ENCODE results near the gene TEPSIN. TPM values are rescaled to one million over a fixed set of nuclear protein-coding genes. Genes with fewer than 3 reads are reported as not detected.

Gene TEPSIN
- polyA plus RNA-seq, 1 donor from 2014 or later: 50.0 TPM

GRCh38 chr17:81194225-81194760 lies 44.6 kb downstream of the TEPSIN start:
- H3K9me3 ChIP-seq (ENCODE audit: low read length): no peaks in the 10 kb centered on the region
- H2AFZ ChIP-seq (ENCODE audit: low read depth, low read length): no peak overlapping the region
- H3K36me3 ChIP-seq (ENCODE audit: insufficient read depth, low read length): no peaks in the 10 kb centered on the region
- no peak overlapping the region for H3K4me2 ChIP-seq (ENCODE audit: low read length)
- no peak overlapping the region for H3K9ac ChIP-seq (ENCODE audit: low read length)
- no peaks in the 10 kb centered on the region for H3K79me2 ChIP-seq (replicated peaks; ENCODE audit: insufficient read depth, low read length)
- no peak for TF ChIP-seq POLR2AphosphoS5 (IDR thresholded peaks at IDR 0.05)
- no peak for TF ChIP-seq EP300 (conservative IDR thresholded peaks at IDR 0.05; ENCODE audit: poor library complexity, severe bottlenecking)
- TF ChIP-seq RAD21 (conservative IDR thresholded peaks at IDR 0.05): no peak
- TF ChIP-seq MXI1 (conservative IDR thresholded peaks at IDR 0.05; ENCODE audit: poor library complexity, severe bottlenecking): no peak
- TF ChIP-seq REST (IDR thresholded peaks at IDR 0.05; ENCODE audit: borderline replicate concordance): no peak
- no peak for TF ChIP-seq TAF1 (IDR thresholded peaks at IDR 0.05; ENCODE audit: low read depth)
- no peak for TF ChIP-seq CTCF (IDR thresholded peaks at IDR 0.05; ENCODE audit: poor library complexity, severe bottlenecking)
- TF ChIP-seq EZH2 (IDR thresholded peaks at IDR 0.05; ENCODE audit: borderline replicate concordance, insufficient read depth, low read length, poor library complexity, severe bottlenecking): no peak
- TF ChIP-seq SMC3 (conservative IDR thresholded peaks at IDR 0.05; ENCODE audit: poor library complexity): no peak
- no peaks in the 10 kb centered on the region for H3K9me2 ChIP-seq (ENCODE audit: insufficient read depth, low read length)
- H3K27me3 ChIP-seq (ENCODE audit: insufficient read depth, low read depth, low read length): no peaks in the 10 kb centered on the region
- no peak overlapping the region for H3K4me3 ChIP-seq (ENCODE audit: low read length)
- no peaks in the 10 kb centered on the region for H3F3A ChIP-seq (ENCODE audit: insufficient read depth, low read length, poor library complexity, severe bottlenecking)
- no peak overlapping the region for H3K27ac ChIP-seq (ENCODE audit: low read length)
- H4K20me1 ChIP-seq (ENCODE audit: insufficient read depth): no peaks in the 10 kb centered on the region

GRCh38 chr17:81193470-81194224 lies 45.2 kb downstream of the TEPSIN start:
- no peaks in the 10 kb centered on the region for H3F3A ChIP-seq (ENCODE audit: insufficient read depth, low read length, poor library complexity, severe bottlenecking)
- H3K9ac ChIP-seq (ENCODE audit: low read length): no peak overlapping the region
- H3K9me2 ChIP-seq (ENCODE audit: insufficient read depth, low read length): no peaks in the 10 kb centered on the region
- no peak overlapping the region for H2AFZ ChIP-seq (ENCODE audit: low read depth, low read length)
- H3K27ac ChIP-seq (ENCODE audit: low read length): no peak overlapping the region
- H3K4me2 ChIP-seq (ENCODE audit: low read length): no peak overlapping the region
- H3K9me3 ChIP-seq (ENCODE audit: low read length): no peaks in the 10 kb centered on the region
- H3K79me2 ChIP-seq (replicated peaks; ENCODE audit: insufficient read depth, low read length): no peaks in the 10 kb centered on the region
- no peaks in the 10 kb centered on the region for H3K27me3 ChIP-seq (ENCODE audit: insufficient read depth, low read depth, low read length)
- H3K4me3 ChIP-seq (ENCODE audit: low read length): no peak overlapping the region
- H4K20me1 ChIP-seq (ENCODE audit: insufficient read depth): no peaks in the 10 kb centered on the region
- H3K36me3 ChIP-seq (ENCODE audit: insufficient read depth, low read length): no peaks in the 10 kb centered on the region
- TF ChIP-seq RAD21 (conservative IDR thresholded peaks at IDR 0.05) (no peak), EP300 (conservative IDR thresholded peaks at IDR 0.05; ENCODE audit: poor library complexity, severe bottlenecking) (no peak), MXI1 (conservative IDR thresholded peaks at IDR 0.05; ENCODE audit: poor library complexity, severe bottlenecking) (no peak), CTCF (IDR thresholded peaks at IDR 0.05; ENCODE audit: poor library complexity, severe bottlenecking) (no peak), POLR2AphosphoS5 (IDR thresholded peaks at IDR 0.05) (no peak), TAF1 (IDR thresholded peaks at IDR 0.05; ENCODE audit: low read depth) (no peak), EZH2 (IDR thresholded peaks at IDR 0.05; ENCODE audit: borderline replicate concordance, insufficient read depth, low read length, poor library complexity, severe bottlenecking) (no peak), SMC3 (conservative IDR thresholded peaks at IDR 0.05; ENCODE audit: poor library complexity) (no peak), REST (IDR thresholded peaks at IDR 0.05; ENCODE audit: borderline replicate concordance) (no peak)
